PC-9 (cell line): ENCODE results near the gene CIRBP. TPM values are rescaled to one million over a fixed set of nuclear protein-coding genes. Genes with fewer than 3 reads are reported as not detected.

Source experiments
- BruUV-seq: library from RNA; stranded (reverse); fragments of 400-500 nt; replicated peaks from 2 replicates; lab custom pipeline; 2021; lab: Mats Ljungman, UMichigan
- CTCF ChIA-PET: fragments of 300-600 bp; sonication (Branson Sonifier 250); formaldehyde crosslinking; loops from one replicate; lab custom pipeline; 2022; ENCODE audit warnings: antibody characterized with exemption; lab: Charles Lee
- POLR2A ChIA-PET: fragments of 300-600 bp; sonication (Branson Sonifier 250); formaldehyde crosslinking; loops from one replicate; lab custom pipeline; 2022; ENCODE audit warnings: antibody characterized with exemption; ENCODE audit not compliant: unreplicated experiment; lab: Charles Lee
- DNase-seq, 2 experiments: peaks; one replicate each; pipeline versions ENCODE4 v3.0.0 to v3.0.0-alpha.2; 2015 to 2022; ENCODE audit warnings: mixed read lengths in 1 of 2
- H2AFZ ChIP-seq: fragments of 200-600 bp; sonication (generic); 2 replicates; pipeline ENCODE4 v1.8.1; 2017; ENCODE audit warnings: antibody characterized with exemption
- H3F3A ChIP-seq: fragments of 200-600 bp; sonication (generic); 2 replicates; pipeline ENCODE4 v1.8.1; 2017; ENCODE audit warnings: antibody characterized with exemption, mild to moderate bottlenecking, low read depth; ENCODE audit not compliant: insufficient read depth
- H3K27ac ChIP-seq: fragments of 200-600 bp; sonication (generic); 2 replicates; pipeline ENCODE4 v1.6.1; 2016; ENCODE audit warnings: mixed run types
- H3K27me3 ChIP-seq: fragments of 200-600 bp; sonication (generic); 2 replicates; pipeline ENCODE4 v1.6.1; 2016; ENCODE audit warnings: low read depth, mixed run types; ENCODE audit not compliant: insufficient read depth
- H3K36me3 ChIP-seq: fragments of 200-600 bp; sonication (generic); 2 replicates; pipeline ENCODE4 v1.6.1; 2016; ENCODE audit warnings: low read depth, mixed run types
- H3K4me1 ChIP-seq: fragments of 200-600 bp; sonication (generic); replicated peaks from 2 replicates; pipeline ENCODE4 v1.6.1; 2016; ENCODE audit warnings: mixed run types; ENCODE audit not compliant: insufficient read depth
- H3K4me2 ChIP-seq: fragments of 200-600 bp; sonication (generic); 2 replicates; pipeline ENCODE4 v1.6.1; 2017; ENCODE audit warnings: mixed run types
- H3K4me3 ChIP-seq: fragments of 200-600 bp; sonication (generic); 2 replicates; pipeline ENCODE4 v1.6.1; 2016; ENCODE audit warnings: mixed run types
- H3K79me2 ChIP-seq: fragments of 200-600 bp; sonication (generic); 2 replicates; pipeline ENCODE4 v1.6.1; 2017; ENCODE audit warnings: low read depth, mixed run types
- H3K9me2 ChIP-seq: fragments of 200-600 bp; sonication (generic); 2 replicates; pipeline ENCODE4 v1.8.1; 2017; ENCODE audit warnings: mild to moderate bottlenecking; ENCODE audit not compliant: insufficient read depth
- H3K9me3 ChIP-seq: fragments of 200-600 bp; sonication (generic); 2 replicates; pipeline ENCODE4 v1.8.1; 2016; ENCODE audit warnings: low read depth; ENCODE audit not compliant: insufficient read depth
- H4K20me1 ChIP-seq: fragments of 200-600 bp; sonication (generic); 2 replicates; pipeline ENCODE4 v1.8.1; 2017; ENCODE audit not compliant: insufficient read depth
- EZH2 ChIP-seq: fragments of 200-600 bp; sonication (generic); IDR thresholded peaks from 2 replicates; pipeline ENCODE4 v1.8.0; 2017; ENCODE audit warnings: antibody characterized with exemption, low read depth
- intact Hi-C: fragments of 100-400 bp; cut with micrococcal nuclease; formaldehyde crosslinking; loops from one replicate; pipeline ENCODE4 v1.10.0; 2022; ENCODE audit not compliant: unreplicated experiment
- total RNA-seq: library from RNA; stranded (reverse); gene quantifications from 2 replicates; pipeline ENCODE4 v1.2.3, GENCODE V29; 2021
- TF ChIP-seq, protein P1 (sequence below): fragments of 200-600 bp; sonication (generic); conservative IDR thresholded peaks from 2 replicates; pipeline ENCODE4 v1.6.1; 2017; ENCODE audit warnings: mixed run types, antibody characterized with exemption, mild to moderate bottlenecking, moderate library complexity

CIRBP gene
- total RNA-seq, 1 experiment from 2014 or later: 86.9 TPM

DNA sequence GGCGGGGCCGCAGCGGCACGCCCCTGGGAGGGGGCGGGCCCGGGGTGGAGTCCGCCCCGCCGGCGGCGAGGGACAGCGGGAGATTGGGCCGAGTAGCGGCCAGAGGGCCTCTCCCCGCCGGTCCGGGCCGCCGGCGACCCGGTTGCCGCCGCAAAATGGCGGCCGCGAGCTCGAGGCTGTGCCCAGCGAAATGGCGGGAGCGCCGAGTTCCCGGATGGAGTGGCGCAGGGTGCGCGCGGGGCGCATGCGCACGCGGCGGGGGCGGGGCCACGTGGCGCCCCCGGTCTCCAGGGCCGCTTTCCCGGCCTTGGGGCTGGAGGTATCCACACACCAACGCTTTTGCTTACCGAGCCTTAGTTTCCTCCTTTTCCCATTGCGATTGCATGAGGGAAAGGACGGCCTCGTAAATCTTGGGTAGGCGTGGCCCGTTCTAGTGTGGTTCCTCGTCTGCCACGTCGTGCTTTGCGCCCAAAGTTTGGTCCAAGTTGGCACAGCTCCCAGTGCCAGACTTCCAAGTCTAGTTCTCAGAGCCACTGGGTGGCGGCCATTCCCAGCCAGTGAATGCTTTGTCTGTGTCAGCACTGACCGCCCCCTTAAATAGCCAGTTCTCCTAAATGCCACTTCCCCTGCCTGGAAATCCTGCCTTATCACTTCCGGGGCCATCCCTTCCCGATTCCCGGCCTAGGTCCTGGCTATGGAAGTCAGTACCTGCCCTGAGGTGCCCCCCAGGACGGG, 513 bp downstream of the CIRBP start:
- intact Hi-C loops: no loop called here
- H3K4me1 ChIP-seq: peaks cover 50% of the 10 kb centered on the region
- peak overlapping the region; percentile 67 for H3K4me3 ChIP-seq
- peak overlapping the region; percentile 82 for H3K27ac ChIP-seq
- peak overlapping the region; percentile 84 for H3K4me2 ChIP-seq
- TF ChIP-seq, protein P1, sequence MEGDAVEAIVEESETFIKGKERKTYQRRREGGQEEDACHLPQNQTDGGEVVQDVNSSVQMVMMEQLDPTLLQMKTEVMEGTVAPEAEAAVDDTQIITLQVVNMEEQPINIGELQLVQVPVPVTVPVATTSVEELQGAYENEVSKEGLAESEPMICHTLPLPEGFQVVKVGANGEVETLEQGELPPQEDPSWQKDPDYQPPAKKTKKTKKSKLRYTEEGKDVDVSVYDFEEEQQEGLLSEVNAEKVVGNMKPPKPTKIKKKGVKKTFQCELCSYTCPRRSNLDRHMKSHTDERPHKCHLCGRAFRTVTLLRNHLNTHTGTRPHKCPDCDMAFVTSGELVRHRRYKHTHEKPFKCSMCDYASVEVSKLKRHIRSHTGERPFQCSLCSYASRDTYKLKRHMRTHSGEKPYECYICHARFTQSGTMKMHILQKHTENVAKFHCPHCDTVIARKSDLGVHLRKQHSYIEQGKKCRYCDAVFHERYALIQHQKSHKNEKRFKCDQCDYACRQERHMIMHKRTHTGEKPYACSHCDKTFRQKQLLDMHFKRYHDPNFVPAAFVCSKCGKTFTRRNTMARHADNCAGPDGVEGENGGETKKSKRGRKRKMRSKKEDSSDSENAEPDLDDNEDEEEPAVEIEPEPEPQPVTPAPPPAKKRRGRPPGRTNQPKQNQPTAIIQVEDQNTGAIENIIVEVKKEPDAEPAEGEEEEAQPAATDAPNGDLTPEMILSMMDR: no peak
- TF ChIP-seq EZH2: no peak
- no peak overlapping the region for H2AFZ ChIP-seq
- no peaks in the 10 kb centered on the region for H3K9me2 ChIP-seq
- H3K79me2 ChIP-seq: peaks cover 50% of the 10 kb centered on the region
- H3K27me3 ChIP-seq: no peaks in the 10 kb centered on the region
- peaks cover 12% of the 10 kb centered on the region for H4K20me1 ChIP-seq
- H3K9me3 ChIP-seq: no peaks in the 10 kb centered on the region
- CTCF ChIA-PET: interaction anchor here (1.0 to 5.0 kb wide), 2 partner anchors 25 to 186 kb away, joined by 5 to 76 read pairs; no protein-coding TSS in a partner anchor
- H3F3A ChIP-seq: peaks cover 45% of the 10 kb centered on the region
- POLR2A ChIA-PET: interaction anchor here (0.6 to 1.3 kb wide), 9 partner anchors 16 to 592 kb away, joined by 4 to 23 read pairs (median 8); partner anchors contain the start of gene GPX4
- peak; percentile 71 to 77 for DNase-seq
- H3K36me3 ChIP-seq: peaks cover 11% of the 10 kb centered on the region; the same call in 1 of the 2 replicates
- BruUV-seq: TSS peak; percentile 68

DNA sequence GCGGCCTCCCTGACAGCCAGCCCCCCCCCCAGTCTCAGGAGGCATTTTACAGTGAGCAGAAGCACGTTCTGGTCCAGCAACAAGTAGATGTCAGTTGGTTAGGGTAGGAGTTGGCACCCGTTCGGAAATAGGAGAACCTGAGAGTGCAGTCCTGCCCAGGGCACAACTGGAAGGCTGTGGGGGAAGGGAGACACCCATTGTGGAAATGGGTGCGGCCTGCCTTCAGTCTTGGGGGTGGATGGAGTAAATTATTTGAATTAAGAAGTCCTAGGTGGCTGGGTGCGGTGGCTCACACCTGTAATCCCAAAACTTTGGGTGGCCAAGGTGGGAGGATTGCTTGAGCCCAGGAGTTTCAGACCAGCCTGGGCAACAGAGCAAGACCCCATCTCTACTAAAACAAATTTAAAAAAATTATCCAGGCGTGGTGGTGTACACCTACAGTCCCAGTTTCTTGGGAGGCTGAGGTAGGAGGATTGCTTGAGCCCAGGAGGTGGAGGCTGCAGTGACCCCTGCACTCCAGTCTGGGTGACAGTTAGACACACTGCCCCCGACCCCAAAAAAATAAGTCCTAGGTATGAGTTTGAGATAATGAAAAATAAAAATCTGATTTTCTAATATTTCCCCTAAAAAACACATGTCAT, 1.2 kb downstream of the CIRBP start:
- no peak for TF ChIP-seq EZH2
- TF ChIP-seq, protein P1: no peak
- no peaks in the 10 kb centered on the region for H3K27me3 ChIP-seq
- H3K36me3 ChIP-seq: peaks cover 11% of the 10 kb centered on the region; the same call in 1 of the 2 replicates
- peaks cover 12% of the 10 kb centered on the region for H4K20me1 ChIP-seq
- peak overlapping the region; percentile 84 for H3K4me2 ChIP-seq
- CTCF ChIA-PET: no interaction called here
- no peaks in the 10 kb centered on the region for H3K9me2 ChIP-seq
- H3K4me1 ChIP-seq: peaks cover 44% of the 10 kb centered on the region
- no TSS peak for BruUV-seq
- intact Hi-C loops: no loop called here
- peaks cover 51% of the 10 kb centered on the region for H3K79me2 ChIP-seq
- peak overlapping the region; percentile 67 for H3K4me3 ChIP-seq
- peaks cover 50% of the 10 kb centered on the region for H3F3A ChIP-seq
- no peak for DNase-seq
- H3K9me3 ChIP-seq: no peaks in the 10 kb centered on the region
- H2AFZ ChIP-seq: no peak overlapping the region
- POLR2A ChIA-PET: no interaction called here
- peak overlapping the region; percentile 82 for H3K27ac ChIP-seq

DNA sequence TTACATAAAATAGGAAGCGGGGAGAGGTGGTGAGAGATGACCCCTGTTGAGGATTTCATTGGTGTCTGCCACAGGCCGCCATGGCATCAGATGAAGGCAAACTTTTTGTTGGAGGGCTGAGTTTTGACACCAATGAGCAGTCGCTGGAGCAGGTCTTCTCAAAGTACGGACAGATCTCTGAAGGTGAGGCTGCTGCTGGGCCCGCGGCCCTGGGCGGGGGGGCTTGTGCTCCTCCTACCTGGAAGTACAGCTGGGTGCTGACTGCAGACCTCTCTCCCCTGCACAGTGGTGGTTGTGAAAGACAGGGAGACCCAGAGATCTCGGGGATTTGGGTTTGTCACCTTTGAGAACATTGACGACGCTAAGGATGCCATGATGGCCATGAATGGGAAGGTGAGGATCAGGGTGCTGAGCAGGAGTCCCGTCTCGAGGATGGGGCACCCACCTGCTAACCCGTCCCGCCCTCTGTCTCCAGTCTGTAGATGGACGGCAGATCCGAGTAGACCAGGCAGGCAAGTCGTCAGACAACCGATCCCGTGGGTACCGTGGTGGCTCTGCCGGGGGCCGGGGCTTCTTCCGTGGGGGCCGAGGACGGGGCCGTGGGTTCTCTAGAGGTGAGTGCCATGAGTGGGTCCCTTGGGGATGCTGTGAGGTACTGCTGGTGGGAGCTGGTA, 1.9 kb downstream of the CIRBP start:
- intact Hi-C loops: no loop called here
- Histone ChIP-seq H2AFZ (no peak overlapping the region), H4K20me1 (peaks cover 12% of the 10 kb centered on the region), H3K4me2 (peak overlapping the region; percentile 84), H3K27ac (peak overlapping the region; percentile 82), H3K4me3 (peak overlapping the region; percentile 67), H3K4me1 (peaks cover 39% of the 10 kb centered on the region), H3K36me3 (peaks cover 11% of the 10 kb centered on the region; the same call in 1 of the 2 replicates), H3F3A (peaks cover 47% of the 10 kb centered on the region), H3K9me3 (no peaks in the 10 kb centered on the region), H3K27me3 (no peaks in the 10 kb centered on the region), H3K9me2 (no peaks in the 10 kb centered on the region), H3K79me2 (peaks cover 52% of the 10 kb centered on the region)
- TF ChIP-seq, protein P1: no peak
- no peak for TF ChIP-seq EZH2
- BruUV-seq: no TSS peak
- ChIA-PET CTCF (no interaction called here), POLR2A (no interaction called here)
- no peak for DNase-seq
